NCI-H446 treated with DMSO at 0.1 percent for 48 hours (cell line): ENCODE data around the gene MOK.
A peak's percentile ranks its signal among the peaks of the same experiment; 100 is the strongest.
"Not testable (repeated sequence)": the region's sequence is repeated elsewhere in the genome, so short reads cannot be mapped to it uniquely, and the experiment has no call there.

Source experiments
- DNase-seq: peaks from one replicate; lab custom pipeline; 2025; lab: John Stamatoyannopoulos, UW

Gene MOK

GRCh38 chr14:102246071-102246470, 58.9 kb downstream of the MOK start:
- no peak for DNase-seq

- not testable (repeated sequence) for DNase-seq
These were observed 61.2 kb downstream of the MOK start for GRCh38 chr14:102243795-102244194.

- no peak for DNase-seq
These were observed 63.8 kb downstream of the MOK start for GRCh38 chr14:102241147-102241546.

- DNase-seq = not testable (repeated sequence)
These were observed 64.5 kb downstream of the MOK start for GRCh38 chr14:102240481-102240880.

GRCh38 chr14:102239231-102239630, 65.7 kb downstream of the MOK start:
- no peak for DNase-seq

- DNase-seq = no peak
These were observed 66.2 kb downstream of the MOK start for GRCh38 chr14:102238766-102239165.

- no peak for DNase-seq
These were observed 66.8 kb downstream of the MOK start for GRCh38 chr14:102238131-102238530.

GRCh38 chr14:102236026-102236425, 68.9 kb downstream of the MOK start:
- DNase-seq = no peak

- peak; percentile 26 for DNase-seq
These were observed 69.6 kb downstream of the MOK start for GRCh38 chr14:102235275-102235897.

- DNase-seq = no peak
These were observed 70.4 kb downstream of the MOK start for GRCh38 chr14:102234331-102235264.

- DNase-seq = no peak
These were observed 71.9 kb downstream of the MOK start for GRCh38 chr14:102233081-102233480.

GRCh38 chr14:102232348-102232625, 72.7 kb downstream of the MOK start:
- DNase-seq = no peak

GRCh38 chr14:102231476-102232347, 73.3 kb downstream of the MOK start:
- no peak for DNase-seq

GRCh38 chr14:102230481-102231210, 74.3 kb downstream of the MOK start:
- no peak for DNase-seq

- no peak for DNase-seq
These were observed 75.2 kb downstream of the MOK start for GRCh38 chr14:102229739-102230092.

GRCh38 chr14:102229071-102229738, 75.8 kb downstream of the MOK start:
- DNase-seq = no peak

GRCh38 chr14:102227184-102227964, 77.6 kb downstream of the MOK start:
- DNase-seq = no peak

GRCh38 chr14:102226356-102227125, 78.4 kb downstream of the MOK start:
- no peak for DNase-seq

GRCh38 chr14:102225936-102226335, 79.0 kb downstream of the MOK start:
- DNase-seq = no peak

GRCh38 chr14:102225386-102225785, 79.6 kb downstream of the MOK start:
- DNase-seq = no peak
